IPS-20b (cell line): Measurements from ENCODE around the gene GALR2.
A peak's percentile ranks its signal among the peaks of the same experiment; 100 is the strongest.
"Not testable (repeated sequence)": the region's sequence is repeated elsewhere in the genome, so short reads cannot be mapped to it uniquely, and the experiment has no call there.

Experiments
- H3K27ac ChIP-seq: one replicate; pipeline ENCODE4 v1.5.1; 2013; ENCODE audit warnings: low read length
- H3K27me3 ChIP-seq: 2 replicates; pipeline ENCODE4 v1.6.1; 2013; ENCODE audit warnings: mild to moderate bottlenecking, low read length, inconsistent platforms; ENCODE audit not compliant: insufficient read depth
- H3K36me3 ChIP-seq: 2 replicates; pipeline ENCODE4 v1.6.1; 2013; ENCODE audit warnings: low read depth, mild to moderate bottlenecking, inconsistent platforms, low read length, moderate library complexity; ENCODE audit not compliant: insufficient read depth
- H3K4me1 ChIP-seq: 2 replicates; pipeline ENCODE4 v1.6.1; 2013; ENCODE audit warnings: mild to moderate bottlenecking, control low read depth, inconsistent platforms, low read length, moderate library complexity; ENCODE audit not compliant: insufficient read depth
- H3K4me3 ChIP-seq: 2 replicates; pipeline ENCODE4 v1.5.1; 2013; ENCODE audit warnings: mild to moderate bottlenecking, low read length, inconsistent platforms
- H3K9ac ChIP-seq: 2 replicates; pipeline ENCODE4 v1.6.1; 2013; ENCODE audit warnings: low read depth, mild to moderate bottlenecking, inconsistent platforms, low read length, moderate library complexity
- H3K9me3 ChIP-seq: 2 replicates; pipeline ENCODE4 v1.6.1; 2013; ENCODE audit warnings: mild to moderate bottlenecking, low read depth, low read length, inconsistent platforms; ENCODE audit not compliant: insufficient read depth

The GALR2 gene

GRCh38 chr17:76076146-76076764, 1.7 kb downstream of the GALR2 start:
- Histone ChIP-seq H3K36me3 (no peaks in the 10 kb centered on the region), H3K9me3 (no peaks in the 10 kb centered on the region), H3K4me1 (peaks cover 7% of the 10 kb centered on the region; the same call in 1 of the 2 replicates), H3K27me3 (peaks cover 85% of the 10 kb centered on the region), H3K27ac (no peak overlapping the region), H3K4me3 (peak overlapping the region; percentile 53; the same call in 1 of the 2 replicates), H3K9ac (no peak overlapping the region)

DNA sequence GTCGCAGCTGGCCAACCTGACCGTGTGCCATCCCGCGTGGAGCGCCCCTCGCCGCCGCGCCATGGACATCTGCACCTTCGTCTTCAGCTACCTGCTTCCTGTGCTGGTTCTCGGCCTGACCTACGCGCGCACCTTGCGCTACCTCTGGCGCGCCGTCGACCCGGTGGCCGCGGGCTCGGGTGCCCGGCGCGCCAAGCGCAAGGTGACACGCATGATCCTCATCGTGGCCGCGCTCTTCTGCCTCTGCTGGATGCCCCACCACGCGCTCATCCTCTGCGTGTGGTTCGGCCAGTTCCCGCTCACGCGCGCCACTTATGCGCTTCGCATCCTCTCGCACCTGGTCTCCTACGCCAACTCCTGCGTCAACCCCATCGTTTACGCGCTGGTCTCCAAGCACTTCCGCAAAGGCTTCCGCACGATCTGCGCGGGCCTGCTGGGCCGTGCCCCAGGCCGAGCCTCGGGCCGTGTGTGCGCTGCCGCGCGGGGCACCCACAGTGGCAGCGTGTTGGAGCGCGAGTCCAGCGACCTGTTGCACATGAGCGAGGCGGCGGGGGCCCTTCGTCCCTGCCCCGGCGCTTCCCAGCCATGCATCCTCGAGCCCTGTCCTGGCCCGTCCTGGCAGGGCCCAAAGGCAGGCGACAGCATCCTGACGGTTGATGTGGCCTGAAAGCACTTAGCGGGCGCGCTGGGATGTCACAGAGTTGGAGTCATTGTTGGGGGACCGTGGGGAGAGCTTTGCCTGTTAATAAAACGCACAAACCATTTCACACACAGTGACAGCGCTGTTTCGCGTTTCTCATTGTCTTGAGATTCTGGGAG, 2.4 kb downstream of the GALR2 start:
- Histone ChIP-seq H3K4me3 (peak overlapping the region; percentile 53; the same call in 1 of the 2 replicates), H3K9me3 (no peaks in the 10 kb centered on the region), H3K36me3 (no peaks in the 10 kb centered on the region), H3K27me3 (peaks cover 85% of the 10 kb centered on the region), H3K9ac (no peak overlapping the region), H3K4me1 (peaks cover 7% of the 10 kb centered on the region; the same call in 1 of the 2 replicates), H3K27ac (no peak overlapping the region)

DNA sequence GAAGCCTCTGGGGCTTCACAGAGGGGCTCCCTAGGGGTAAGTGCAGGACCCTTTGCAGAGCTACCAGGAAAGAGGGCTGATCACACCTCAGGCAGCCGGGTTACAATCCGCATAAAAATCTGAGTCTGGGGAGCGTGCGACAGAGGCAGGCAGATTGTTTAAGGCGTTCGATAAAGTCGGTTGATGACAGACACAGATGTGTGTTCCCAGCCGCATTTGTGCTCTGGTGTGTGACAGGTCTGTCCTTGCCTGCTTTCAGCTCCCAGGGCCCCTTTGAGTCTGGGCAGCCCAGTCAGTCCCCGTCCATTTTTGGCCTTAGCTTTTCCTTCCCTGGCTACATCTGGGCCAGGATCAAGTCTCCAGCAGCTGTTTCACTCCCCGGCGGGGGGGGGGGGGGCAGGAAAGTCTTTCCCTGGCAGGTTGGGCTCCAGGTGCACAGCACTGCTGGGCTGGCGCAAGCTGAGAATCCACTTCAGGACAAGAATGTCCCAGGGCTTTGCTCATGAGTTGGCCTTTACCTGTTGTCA, 3.1 kb downstream of the GALR2 start:
- Histone ChIP-seq H3K4me3 (no peak overlapping the region; the same call in 1 of the 2 replicates), H3K27ac (no peak overlapping the region), H3K36me3 (no peaks in the 10 kb centered on the region; the same call in none of the 2 replicates), H3K9ac (no peak overlapping the region), H3K4me1 (peaks cover 7% of the 10 kb centered on the region; the same call in 1 of the 2 replicates), H3K27me3 (peaks cover 84% of the 10 kb centered on the region), H3K9me3 (no peaks in the 10 kb centered on the region)

- H3K36me3 ChIP-seq, H3K9me3 ChIP-seq, H3K9ac ChIP-seq, H3K4me3 ChIP-seq, H3K27ac ChIP-seq, H3K4me1 ChIP-seq: not testable (repeated sequence)
- peaks cover 77% of the 10 kb centered on the region for H3K27me3 ChIP-seq
Observed at GRCh38 chr17:76078370-76078769, 3.8 kb downstream of the GALR2 start.

DNA sequence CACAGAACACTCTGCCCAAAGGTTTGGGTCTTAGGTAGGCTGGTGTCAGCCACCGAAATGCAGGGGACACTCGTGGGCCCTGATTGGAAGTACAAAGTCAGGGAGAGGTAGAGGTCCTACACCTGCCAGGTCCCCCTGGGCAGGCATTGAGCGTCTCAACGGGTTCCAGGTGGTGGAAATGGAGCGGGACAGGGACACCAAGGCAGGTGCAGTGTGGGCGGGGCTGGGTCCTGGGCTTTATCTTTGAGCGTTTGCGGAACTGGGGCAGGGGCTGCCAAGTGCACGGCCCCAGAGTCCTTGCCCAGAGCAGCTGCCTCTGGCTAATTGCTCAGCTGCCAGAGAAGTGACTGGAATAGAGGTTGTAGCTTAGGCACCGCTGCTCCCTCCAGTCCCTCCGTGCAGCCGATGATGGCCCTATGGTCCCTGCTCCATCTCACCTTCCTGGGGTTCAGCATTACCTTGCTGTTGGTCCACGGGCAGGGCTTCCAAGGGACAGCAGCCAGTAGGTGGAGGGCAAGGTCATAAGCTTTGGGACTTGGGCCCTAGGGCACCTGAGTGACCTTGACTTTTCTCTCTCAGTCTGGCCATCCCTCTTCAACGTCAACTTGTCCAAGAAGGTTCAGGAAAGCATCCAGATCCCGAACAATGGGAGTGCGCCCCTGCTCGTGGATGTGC, 4.4 kb downstream of the GALR2 start, which contains the start of gene ZACN:
Gene ZACN, plus strand, starts transcription at position 323 of the 675 bp plus-strand sequence. Its CDS starts 83 bp downstream, at position 406.
- peaks cover 7% of the 10 kb centered on the region; the same call in 1 of the 2 replicates for H3K4me1 ChIP-seq
- peak within 1 kb of the TSS; percentile 55 for H3K4me3 ChIP-seq
- H3K36me3 ChIP-seq = peaks cover 12% of the 10 kb centered on the region
- peak within 1 kb of the TSS; percentile 57; the same call in 1 of the 2 replicates for H3K9ac ChIP-seq
- no peaks in the 10 kb centered on the region for H3K9me3 ChIP-seq
- peaks cover 70% of the 10 kb centered on the region for H3K27me3 ChIP-seq
- H3K27ac ChIP-seq = no peak within 1 kb of the TSS

GRCh38 chr17:76079535-76079955, 5.0 kb downstream of the GALR2 start:
- Histone ChIP-seq H3K4me1 (peaks cover 7% of the 10 kb centered on the region; the same call in 1 of the 2 replicates), H3K27ac (no peak overlapping the region), H3K36me3 (peaks cover 17% of the 10 kb centered on the region), H3K9me3 (no peaks in the 10 kb centered on the region), H3K9ac (no peak overlapping the region; the same call in 1 of the 2 replicates), H3K4me3 (peak overlapping the region; percentile 55; the same call in 1 of the 2 replicates), H3K27me3 (peaks cover 65% of the 10 kb centered on the region)

- Histone ChIP-seq H3K9ac (peak overlapping the region; percentile 57; the same call in 1 of the 2 replicates), H3K4me1 (peaks cover 7% of the 10 kb centered on the region; the same call in 1 of the 2 replicates), H3K4me3 (peak overlapping the region; percentile 55), H3K36me3 (peaks cover 24% of the 10 kb centered on the region), H3K9me3 (no peaks in the 10 kb centered on the region), H3K27me3 (peaks cover 59% of the 10 kb centered on the region), H3K27ac (no peak overlapping the region)
Observed at GRCh38 chr17:76079956-76080767, 5.6 kb downstream of the GALR2 start.

DNA sequence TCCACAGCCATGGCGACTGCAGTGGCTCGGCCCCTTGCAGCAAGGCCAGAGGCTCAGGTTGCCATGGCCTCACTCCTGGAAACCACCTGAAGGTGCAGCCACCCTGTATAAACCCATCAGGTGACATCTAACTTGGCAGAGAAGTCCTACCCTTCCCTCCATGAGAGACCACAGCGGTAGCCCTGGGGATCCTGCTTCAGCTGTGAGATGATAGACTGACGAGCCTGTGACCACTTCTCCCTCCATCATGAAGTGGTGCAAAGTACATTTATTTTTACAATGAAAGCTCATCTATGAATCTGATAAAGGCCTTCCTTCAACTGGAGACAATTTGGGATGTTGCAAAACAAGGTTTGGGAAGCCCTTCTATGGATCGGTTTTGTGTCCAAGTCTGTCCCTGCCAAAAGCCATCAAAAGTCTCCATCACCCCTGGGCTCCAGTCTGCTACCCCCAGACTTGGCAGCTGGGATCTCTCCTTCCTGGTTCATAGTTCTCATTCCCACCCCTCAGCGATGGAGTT, 6.2 kb downstream of the GALR2 start:
- no peaks in the 10 kb centered on the region for H3K9me3 ChIP-seq
- no peak overlapping the region for H3K27ac ChIP-seq
- H3K27me3 ChIP-seq = peaks cover 52% of the 10 kb centered on the region
- peak overlapping the region; percentile 57; the same call in 1 of the 2 replicates for H3K9ac ChIP-seq
- H3K36me3 ChIP-seq = peaks cover 30% of the 10 kb centered on the region
- H3K4me3 ChIP-seq = peak overlapping the region; percentile 55; the same call in 1 of the 2 replicates
- H3K4me1 ChIP-seq = peaks cover 7% of the 10 kb centered on the region; the same call in 1 of the 2 replicates

GRCh38 chr17:76081295-76082210, 7.0 kb downstream of the GALR2 start:
- H3K4me3 ChIP-seq = no peak overlapping the region
- H3K36me3 ChIP-seq = peaks cover 35% of the 10 kb centered on the region
- peaks cover 45% of the 10 kb centered on the region for H3K27me3 ChIP-seq
- peaks cover 4% of the 10 kb centered on the region; the same call in 1 of the 2 replicates for H3K4me1 ChIP-seq
- H3K9ac ChIP-seq = no peak overlapping the region
- H3K9me3 ChIP-seq = no peaks in the 10 kb centered on the region
- H3K27ac ChIP-seq = no peak overlapping the region
